ENCODE data around the gene SPTBN1. TPM values are rescaled to one million over a fixed set of nuclear protein-coding genes. Genes with fewer than 3 reads are reported as not detected.

Gene SPTBN1
- total and polyA plus RNA-seq, 2 donors (not counting 3 experiments of a cell fraction or from before 2014, with no cell fraction given): 63.3 to 320 TPM

DNA sequence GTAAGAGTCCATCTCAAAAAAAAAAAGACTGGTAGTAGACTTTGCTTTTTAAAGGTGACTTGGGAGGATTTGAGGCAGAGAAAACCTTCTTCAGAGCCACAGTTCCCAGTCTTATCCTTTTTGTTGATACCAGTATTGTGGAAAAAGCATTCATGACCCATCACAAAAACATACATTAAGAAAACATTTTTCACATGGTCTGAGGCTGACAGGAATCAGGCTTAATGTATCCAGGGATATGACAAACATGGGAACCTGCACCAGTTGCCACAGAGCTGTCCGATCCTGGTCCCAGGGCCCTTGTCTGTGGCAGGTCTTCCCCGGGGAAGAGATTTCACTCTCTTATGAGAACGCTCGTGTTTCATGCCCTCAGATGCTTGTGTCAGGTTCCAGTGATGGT, 21.8 kb downstream of the SPTBN1 start:
- H3K27ac ChIP-seq (ENCODE audit: insufficient read depth, low read depth, low read length): no peak overlapping the region
- no peak overlapping the region for H3K4me2 ChIP-seq (ENCODE audit: insufficient read depth, low read length)
- TF ChIP-seq, protein P1, sequence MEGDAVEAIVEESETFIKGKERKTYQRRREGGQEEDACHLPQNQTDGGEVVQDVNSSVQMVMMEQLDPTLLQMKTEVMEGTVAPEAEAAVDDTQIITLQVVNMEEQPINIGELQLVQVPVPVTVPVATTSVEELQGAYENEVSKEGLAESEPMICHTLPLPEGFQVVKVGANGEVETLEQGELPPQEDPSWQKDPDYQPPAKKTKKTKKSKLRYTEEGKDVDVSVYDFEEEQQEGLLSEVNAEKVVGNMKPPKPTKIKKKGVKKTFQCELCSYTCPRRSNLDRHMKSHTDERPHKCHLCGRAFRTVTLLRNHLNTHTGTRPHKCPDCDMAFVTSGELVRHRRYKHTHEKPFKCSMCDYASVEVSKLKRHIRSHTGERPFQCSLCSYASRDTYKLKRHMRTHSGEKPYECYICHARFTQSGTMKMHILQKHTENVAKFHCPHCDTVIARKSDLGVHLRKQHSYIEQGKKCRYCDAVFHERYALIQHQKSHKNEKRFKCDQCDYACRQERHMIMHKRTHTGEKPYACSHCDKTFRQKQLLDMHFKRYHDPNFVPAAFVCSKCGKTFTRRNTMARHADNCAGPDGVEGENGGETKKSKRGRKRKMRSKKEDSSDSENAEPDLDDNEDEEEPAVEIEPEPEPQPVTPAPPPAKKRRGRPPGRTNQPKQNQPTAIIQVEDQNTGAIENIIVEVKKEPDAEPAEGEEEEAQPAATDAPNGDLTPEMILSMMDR (IDR thresholded peaks at IDR 0.05; ENCODE audit: extremely low read depth in 1 of 2, insufficient read depth in 1 of 2, low read depth in 1 of 2, low read length in 2 of 2): no peak
- TF ChIP-seq FOS (IDR thresholded peaks at IDR 0.05; ENCODE audit: borderline replicate concordance, insufficient read depth, low read length) (no peak), EZH2 (IDR thresholded peaks at IDR 0.05; ENCODE audit: borderline replicate concordance, low read depth, low read length, severe bottlenecking) (no peak), MYC (IDR thresholded peaks at IDR 0.05; ENCODE audit: low read depth, low read length) (no peak), POLR2A (IDR thresholded peaks at IDR 0.05; ENCODE audit: low read depth, low read length) (no peak), GATA2 (IDR thresholded peaks at IDR 0.05; ENCODE audit: insufficient read depth, insufficient read length, low read depth, low read length) (no peak), JUN (IDR thresholded peaks at IDR 0.05; ENCODE audit: borderline replicate concordance, insufficient read depth, insufficient read length, low read depth) (no peak), POLR2AphosphoS5 (IDR thresholded peaks at IDR 0.05; ENCODE audit: insufficient read depth, low read depth, low read length) (no peak)
- TF ChIP-seq, protein P2, sequence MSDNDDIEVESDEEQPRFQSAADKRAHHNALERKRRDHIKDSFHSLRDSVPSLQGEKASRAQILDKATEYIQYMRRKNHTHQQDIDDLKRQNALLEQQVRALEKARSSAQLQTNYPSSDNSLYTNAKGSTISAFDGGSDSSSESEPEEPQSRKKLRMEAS (IDR thresholded peaks at IDR 0.05; ENCODE audit: insufficient read depth, insufficient read length): no peak
- no TSS peak for BruUV-seq (replicated peaks)
- no peaks in the 10 kb centered on the region for H3K9me3 ChIP-seq (replicated peaks; ENCODE audit: control insufficient read depth, insufficient read depth, low read length)
- ChIA-PET POLR2A (no interaction called here), CTCF (no interaction called here)
- peaks cover 27% of the 10 kb centered on the region for H3K79me2 ChIP-seq (ENCODE audit: control insufficient read depth, insufficient read depth, low read length)
- H3K4me1 ChIP-seq (ENCODE audit: control insufficient read depth, extremely low read depth, insufficient read depth, low read length): peaks cover 7% of the 10 kb centered on the region
- H3K9ac ChIP-seq (replicated peaks; ENCODE audit: extremely low read depth, insufficient read depth, low read length): no peak overlapping the region
- dilution Hi-C loops (cut with MboI; ENCODE audit: extremely low pct_ligation_motif_present, low sequenced_read_pairs) (no loop called here), intact Hi-C loops (cut with micrococcal nuclease) (no loop called here)
- DNase-seq (ENCODE audit: low read depth, low spot score): no peak
- no peak overlapping the region for H3K4me3 ChIP-seq (replicated peaks in 1 of 3; ENCODE audit: insufficient read depth in 1 of 3, low read depth in 1 of 3, low read length in 3 of 3)
- no peaks in the 10 kb centered on the region for H3K9me1 ChIP-seq (replicated peaks; ENCODE audit: control insufficient read depth, extremely low read depth, insufficient read depth, low read length)
- H2AFZ ChIP-seq (ENCODE audit: low read depth, low read length): no peak overlapping the region
- no peaks in the 10 kb centered on the region for H4K20me1 ChIP-seq (replicated peaks; ENCODE audit: control insufficient read depth, extremely low read depth, insufficient read depth, low read length)
- H3K27me3 ChIP-seq (ENCODE audit: control insufficient read depth in 2 of 2, insufficient read depth in 2 of 2, low read length in 2 of 2): no peaks in the 10 kb centered on the region
- no peak for FAIRE-seq
- no peaks in the 10 kb centered on the region for H3K36me3 ChIP-seq (ENCODE audit: control insufficient read depth in 2 of 2, extremely low read depth in 1 of 2, insufficient read depth in 2 of 2, low read length in 2 of 2)
